Fibroblast of skin of right quadriceps (primary cell): Measurements from ENCODE around the gene MAML1.
"Not testable (repeated sequence)": the region's sequence is repeated elsewhere in the genome, so short reads cannot be mapped to it uniquely, and the experiment has no call there.

ENCODE experiments used
- DNase-seq: peaks from one replicate; pipeline ENCODE4 v3.0.0-alpha.2; 2013

MAML1 gene

DNA sequence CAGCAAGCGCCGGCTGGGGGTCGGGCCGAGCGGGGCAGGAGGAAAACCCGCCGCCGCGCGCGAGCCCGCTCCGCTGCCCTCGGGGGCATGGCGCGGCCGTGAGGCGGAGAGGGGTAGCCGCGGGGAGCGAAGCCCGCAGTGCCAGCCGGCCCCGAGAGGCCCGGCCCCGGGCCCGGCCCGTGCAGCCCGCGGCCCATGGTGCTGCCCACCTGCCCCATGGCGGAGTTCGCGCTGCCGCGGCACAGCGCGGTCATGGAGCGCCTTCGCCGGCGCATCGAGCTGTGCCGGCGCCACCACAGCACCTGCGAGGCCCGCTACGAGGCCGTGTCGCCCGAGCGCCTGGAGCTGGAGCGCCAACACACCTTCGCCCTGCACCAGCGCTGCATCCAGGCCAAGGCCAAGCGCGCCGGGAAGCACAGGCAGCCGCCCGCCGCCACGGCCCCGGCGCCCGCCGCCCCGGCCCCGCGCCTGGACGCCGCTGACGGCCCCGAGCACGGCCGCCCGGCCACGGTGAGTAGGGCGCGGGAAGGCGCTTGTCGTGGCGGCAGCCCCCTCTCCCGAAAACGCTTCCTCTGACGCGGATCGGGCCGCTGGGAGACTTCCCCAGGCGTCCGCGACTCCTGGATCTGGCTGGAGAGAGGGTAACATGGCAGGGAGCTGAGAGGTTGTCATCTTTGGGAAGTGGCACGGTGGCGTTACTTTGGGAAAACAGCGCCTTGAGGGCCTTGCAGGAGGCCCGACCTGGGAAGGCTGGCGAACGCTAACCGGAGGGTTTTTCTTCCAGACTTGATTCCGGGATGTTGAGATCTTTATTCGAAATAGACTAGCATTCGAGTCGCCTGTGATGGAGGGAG, 523 bp downstream of the MAML1 start:
- peak; percentile 24 for DNase-seq

- DNase-seq = no peak
Measured at GRCh38 chr5:179733772-179734126, 1.1 kb downstream of the MAML1 start.

DNA sequence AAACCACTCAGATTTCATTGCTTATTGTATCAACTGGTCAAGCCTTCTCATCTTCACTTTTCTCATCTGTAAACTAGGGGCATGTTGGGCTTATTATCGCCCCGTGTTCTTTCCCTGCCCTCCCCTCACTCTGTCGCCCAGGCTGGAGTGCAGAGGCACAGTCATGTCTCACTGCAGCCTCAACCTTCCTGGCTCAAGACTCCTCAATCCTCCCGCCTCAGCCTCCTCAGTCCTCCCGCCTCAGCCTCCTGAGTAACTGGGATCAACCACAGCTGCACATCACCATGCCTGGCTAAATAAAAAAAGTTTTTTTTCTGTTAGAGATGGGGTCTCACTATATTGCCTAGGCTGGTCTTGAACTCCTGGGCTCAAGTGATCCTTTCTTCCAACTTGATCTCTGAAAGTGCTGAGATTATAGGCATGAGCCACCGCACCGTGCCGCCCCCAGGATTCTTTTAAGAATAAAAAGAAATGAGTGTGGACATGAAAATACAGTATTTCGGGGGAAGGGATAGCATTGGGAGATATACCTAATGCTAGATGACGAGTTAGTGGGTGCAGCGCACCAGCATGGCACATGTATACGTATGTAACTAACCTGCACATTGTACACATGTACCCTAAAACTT, 2.0 kb downstream of the MAML1 start:
- DNase-seq = no peak

GRCh38 chr5:179738742-179739141, 6.1 kb downstream of the MAML1 start:
- DNase-seq = no peak

- DNase-seq = not testable (repeated sequence)
Measured at GRCh38 chr5:179744106-179744505, 11.5 kb downstream of the MAML1 start.

DNA sequence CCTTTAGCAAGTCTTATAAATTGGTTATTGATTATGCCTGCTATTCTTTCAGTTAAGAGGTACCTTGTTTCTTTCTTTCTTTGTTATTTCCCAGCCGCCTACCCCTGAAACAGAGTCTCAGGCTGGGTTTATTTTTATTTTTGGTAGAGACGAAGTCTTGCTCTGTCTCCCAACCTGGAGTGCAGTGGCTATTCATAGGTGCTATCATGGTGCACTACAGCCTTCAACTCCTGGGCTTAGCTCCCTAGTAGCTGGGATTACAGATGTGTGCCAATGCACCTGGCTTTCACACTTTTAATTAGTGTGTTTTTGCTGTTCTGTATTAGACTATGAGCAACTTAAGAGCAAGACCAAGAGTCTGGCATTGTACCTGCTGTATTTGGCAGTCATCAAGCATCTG, 14.2 kb downstream of the MAML1 start:
- DNase-seq = no peak

GRCh38 chr5:179747811-179748210, 15.2 kb downstream of the MAML1 start:
- DNase-seq = no peak

DNA sequence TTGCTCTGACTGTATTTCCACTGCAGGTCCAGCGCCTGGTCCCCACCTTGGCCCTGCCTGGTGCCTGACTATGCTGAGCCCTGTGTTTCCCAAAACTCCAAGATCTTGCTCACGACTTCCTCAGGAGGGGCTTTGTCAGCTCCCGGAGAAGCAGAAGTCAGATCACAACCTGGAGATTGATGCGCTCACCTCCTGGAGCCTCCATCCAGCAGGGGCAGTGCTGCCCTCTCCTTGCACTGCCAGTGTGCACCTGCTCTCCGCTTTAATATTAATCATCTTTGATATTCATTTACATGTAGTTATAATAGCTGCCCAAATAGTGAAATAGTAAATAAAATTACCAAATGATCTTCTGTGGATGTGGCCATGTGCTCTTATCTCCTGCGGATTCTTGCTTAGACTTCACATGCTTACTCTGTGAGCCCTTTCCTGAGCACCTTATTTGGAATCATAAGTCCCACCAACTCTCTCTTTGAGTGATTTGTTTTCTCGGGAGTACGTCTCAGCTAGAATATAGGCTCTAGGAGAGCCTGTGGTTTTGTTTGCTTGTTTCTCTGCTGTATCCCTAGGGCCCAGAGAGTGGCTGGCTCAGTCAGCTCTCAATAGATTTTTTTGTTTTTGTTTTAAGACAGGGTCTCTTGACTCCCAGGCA, 17.4 kb downstream of the MAML1 start:
- no peak for DNase-seq

DNA sequence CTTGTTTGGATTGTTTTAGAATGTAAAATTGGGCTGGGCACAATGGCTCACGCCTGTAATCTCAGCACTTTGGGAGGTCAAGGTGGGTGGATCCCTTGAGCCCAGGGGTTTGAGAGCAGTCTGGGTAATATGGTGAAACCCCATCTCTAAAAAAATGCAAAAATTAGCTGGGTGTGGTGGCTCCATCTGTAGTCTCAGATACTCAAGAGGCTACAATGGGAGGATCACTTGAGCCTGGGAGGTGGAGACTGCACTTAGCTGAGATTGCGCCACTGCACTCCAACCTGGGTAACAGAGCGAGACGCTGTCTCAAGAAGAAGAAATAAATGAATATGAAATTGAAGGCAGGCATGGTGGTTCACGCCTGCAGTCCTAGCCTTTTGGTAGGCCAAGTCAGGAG, 21.3 kb downstream of the MAML1 start:
- DNase-seq = no peak

GRCh38 chr5:179755022-179755421, 22.4 kb downstream of the MAML1 start:
- DNase-seq = no peak

GRCh38 chr5:179758955-179759354, 26.3 kb downstream of the MAML1 start:
- no peak for DNase-seq

DNA sequence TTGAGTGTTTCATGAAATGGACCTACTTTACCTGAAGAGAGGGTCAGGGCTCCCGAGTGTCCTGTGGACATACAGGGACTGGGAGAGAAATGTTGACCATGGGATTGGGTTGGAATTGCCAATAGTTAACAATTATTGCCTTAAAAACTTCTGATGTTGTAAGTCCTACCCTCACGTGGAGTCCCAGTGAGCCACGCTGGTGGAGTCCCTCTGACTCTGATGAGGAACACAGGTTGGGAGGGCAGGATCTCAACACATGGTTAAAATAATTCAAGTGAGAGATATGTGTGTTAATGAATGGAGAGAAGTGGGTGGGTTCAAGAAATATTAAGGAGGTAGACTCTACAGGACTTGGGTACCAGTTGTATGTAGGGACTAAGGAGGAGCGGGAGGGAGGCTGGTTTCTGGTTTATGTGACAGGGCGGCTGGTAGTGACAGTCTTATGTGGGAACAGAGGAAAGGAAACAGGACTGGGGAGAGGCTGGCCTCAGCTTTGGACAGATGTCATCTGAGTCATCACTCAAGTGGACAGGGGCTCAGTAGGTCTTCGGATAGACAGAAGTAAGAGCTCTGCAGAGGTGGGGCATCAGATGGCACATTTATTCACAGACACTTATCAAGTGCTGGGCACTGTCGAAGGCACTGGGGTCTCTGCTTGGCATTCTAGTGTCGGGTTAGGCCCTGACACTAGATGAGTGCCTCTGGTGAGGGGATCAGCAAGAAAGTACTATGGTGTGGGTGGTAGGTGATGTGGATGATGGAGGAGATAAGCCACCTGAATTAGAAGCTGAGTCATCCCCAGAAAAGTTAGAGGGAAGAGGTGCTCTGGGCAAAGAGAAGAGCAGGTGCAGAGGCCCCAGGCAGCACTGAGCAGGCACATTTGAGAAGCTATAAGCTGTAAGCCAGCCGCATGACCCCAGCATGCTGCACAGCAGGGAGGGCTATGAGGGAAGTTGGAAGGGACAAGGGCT, 27.2 kb downstream of the MAML1 start:
- DNase-seq = no peak

GRCh38 chr5:179762079-179762780, 29.6 kb downstream of the MAML1 start:
- DNase-seq = peak; percentile 54

DNA sequence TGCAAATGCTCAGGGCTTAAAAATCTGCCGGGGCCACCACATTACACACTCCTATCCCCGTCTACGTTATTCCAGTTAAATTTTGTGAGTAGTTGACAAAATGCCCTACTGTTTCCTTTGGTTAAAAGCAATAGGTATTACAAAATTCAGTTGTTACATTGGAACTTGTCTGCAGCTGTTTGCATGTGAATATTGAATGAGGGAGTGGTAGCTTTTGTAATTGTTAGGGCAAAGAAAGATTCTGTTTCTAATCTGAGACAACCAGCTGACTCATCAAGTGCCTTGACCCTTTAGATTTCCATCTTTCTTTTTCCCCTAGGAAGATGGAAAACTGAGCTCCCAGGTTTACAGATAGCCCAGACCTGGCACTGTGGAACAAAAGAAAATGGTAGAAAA, 30.2 kb downstream of the MAML1 start:
- DNase-seq = peak; percentile 53

GRCh38 chr5:179763215-179763945, 30.8 kb downstream of the MAML1 start:
- peak; percentile 84 for DNase-seq

DNA sequence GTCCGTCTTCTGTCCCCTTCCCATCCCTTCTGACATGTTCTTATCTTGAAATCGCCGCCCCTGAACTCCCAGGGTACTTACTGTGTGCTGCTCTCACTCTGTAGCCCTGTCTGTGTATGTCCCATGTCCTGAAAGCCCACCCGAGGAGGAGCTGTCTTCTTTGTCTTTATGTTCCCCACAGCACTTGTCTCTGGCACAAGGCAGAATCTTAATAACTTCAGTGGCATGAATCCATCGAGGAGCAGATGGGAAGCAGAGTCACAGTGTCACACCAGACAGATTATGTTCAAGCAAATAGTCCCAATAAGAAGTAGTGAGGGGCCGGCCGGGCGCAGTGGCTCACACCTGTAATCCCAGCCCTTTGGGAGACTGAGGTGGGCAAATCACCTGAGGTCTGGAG, 31.4 kb downstream of the MAML1 start:
- no peak for DNase-seq

DNA sequence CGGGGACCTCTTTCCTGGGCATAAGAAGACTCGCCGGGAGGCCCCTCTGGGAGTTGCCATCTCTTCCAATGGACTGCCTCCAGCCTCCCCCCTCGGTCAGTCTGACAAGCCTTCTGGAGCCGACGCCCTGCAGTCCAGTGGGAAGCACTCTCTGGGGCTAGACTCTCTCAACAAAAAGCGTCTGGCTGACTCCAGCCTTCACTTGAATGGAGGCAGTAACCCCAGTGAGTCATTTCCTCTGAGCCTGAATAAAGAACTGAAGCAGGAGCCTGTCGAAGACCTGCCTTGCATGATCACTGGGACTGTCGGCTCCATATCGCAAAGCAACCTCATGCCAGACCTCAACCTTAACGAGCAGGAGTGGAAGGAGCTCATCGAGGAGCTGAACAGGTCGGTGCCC, 32.8 kb downstream of the MAML1 start:
- DNase-seq = peak; percentile 82

GRCh38 chr5:179766021-179766725, 33.6 kb downstream of the MAML1 start:
- DNase-seq = peak; percentile 39

GRCh38 chr5:179766726-179767455, 34.3 kb downstream of the MAML1 start:
- DNase-seq = no peak

DNA sequence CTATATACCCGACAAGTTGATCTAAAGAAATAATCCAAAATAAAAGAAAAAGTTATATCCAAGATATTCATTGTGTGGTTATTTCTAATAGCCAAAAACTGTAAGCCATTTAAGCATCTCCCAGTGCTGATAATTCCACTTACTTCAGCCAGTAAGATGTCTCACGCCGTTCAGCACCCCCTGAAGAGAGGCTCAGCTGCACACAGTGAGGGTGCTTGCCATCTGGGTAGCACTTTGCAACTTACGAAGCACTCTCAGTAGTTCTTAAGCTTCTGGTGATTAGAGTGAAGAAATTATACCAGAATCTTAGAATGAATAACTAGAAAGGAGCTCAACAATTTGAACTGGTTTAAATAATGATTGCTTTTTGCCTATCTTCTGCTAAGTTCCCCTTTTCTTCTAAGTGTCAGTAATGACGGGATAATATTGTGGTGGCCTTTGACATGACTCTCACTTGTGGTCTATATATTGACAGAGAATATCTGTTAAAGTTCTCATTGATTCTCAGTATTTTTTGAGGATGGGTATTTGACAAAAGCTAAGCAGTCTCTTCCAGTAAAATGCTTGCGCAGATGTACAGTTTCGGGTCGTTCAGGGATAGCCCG, 35.0 kb downstream of the MAML1 start:
- no peak for DNase-seq
